ENCODE data around the gene SPIN4.
A peak's percentile ranks its signal among the peaks of the same experiment; 100 is the strongest.
"Not testable (repeated sequence)": the region's sequence is repeated elsewhere in the genome, so short reads cannot be mapped to it uniquely, and the experiment has no call there.

The SPIN4 gene

GRCh38 chrX:63350941-63351616 lies at the start of gene SPIN4:
Gene SPIN4, minus strand, starts transcription at chrX:63351332. Its CDS starts 513 bp downstream, at chrX:63350819.
- H3K9me3 ChIP-seq (ENCODE audit: severe bottlenecking) = no peaks in the 10 kb centered on the region
- DNase-seq = peak; percentile 91
- no peaks in the 10 kb centered on the region for H3K36me3 ChIP-seq
- no peak for TF ChIP-seq CTCF (IDR thresholded peaks at IDR 0.05; ENCODE audit: low read depth, low read length)
- peak within 1 kb of the TSS; percentile 90 for H3K27ac ChIP-seq
- no peaks in the 10 kb centered on the region for H3K27me3 ChIP-seq (ENCODE audit: insufficient read depth, low read depth, severe bottlenecking)
- H3K4me3 ChIP-seq (ENCODE audit: low read depth, low read length) = peak within 1 kb of the TSS; percentile 56

- no peak for DNase-seq
- no peaks in the 10 kb centered on the region for H3K36me3 ChIP-seq
Measured at GRCh38 chrX:63400340-63400739, 49.2 kb upstream of the SPIN4 start.

GRCh38 chrX:63394872-63395271 lies 43.7 kb upstream of the SPIN4 start:
- Histone ChIP-seq H3K27ac (no peak overlapping the region), H3K9me3 (ENCODE audit: severe bottlenecking) (peaks cover 6% of the 10 kb centered on the region), H3K36me3 (no peaks in the 10 kb centered on the region), H3K27me3 (ENCODE audit: insufficient read depth, low read depth, severe bottlenecking) (no peaks in the 10 kb centered on the region), H3K4me3 (ENCODE audit: low read depth, low read length) (no peak overlapping the region)
- no peak for DNase-seq
- TF ChIP-seq CTCF (IDR thresholded peaks at IDR 0.05; ENCODE audit: low read depth, low read length) = no peak

More at GRCh38 chrX:63400340-63400739, 49.2 kb upstream of the SPIN4 start:
- no peaks in the 10 kb centered on the region for H3K9me3 ChIP-seq (ENCODE audit: severe bottlenecking)
- H3K4me3 ChIP-seq (ENCODE audit: low read depth, low read length) = no peak overlapping the region
- no peak for TF ChIP-seq CTCF (IDR thresholded peaks at IDR 0.05; ENCODE audit: low read depth, low read length)
- no peaks in the 10 kb centered on the region for H3K27me3 ChIP-seq (ENCODE audit: insufficient read depth, low read depth, severe bottlenecking)
- no peak overlapping the region for H3K27ac ChIP-seq

- H3K36me3 ChIP-seq; DNase-seq; H3K27me3 ChIP-seq (ENCODE audit: insufficient read depth, low read depth, severe bottlenecking); H3K4me3 ChIP-seq (ENCODE audit: low read depth, low read length); H3K27ac ChIP-seq; H3K9me3 ChIP-seq (ENCODE audit: severe bottlenecking): not testable (repeated sequence)
Measured at GRCh38 chrX:63393094-63393493, 42.0 kb upstream of the SPIN4 start.

- no peak for TF ChIP-seq CTCF (IDR thresholded peaks at IDR 0.05; ENCODE audit: low read depth, low read length)
- peaks cover 3% of the 10 kb centered on the region for H3K9me3 ChIP-seq (ENCODE audit: severe bottlenecking)
- H3K36me3 ChIP-seq = no peaks in the 10 kb centered on the region
- no peak overlapping the region for H3K4me3 ChIP-seq (ENCODE audit: low read depth, low read length)
- DNase-seq = no peak
- peaks cover 3% of the 10 kb centered on the region for H3K27me3 ChIP-seq (ENCODE audit: insufficient read depth, low read depth, severe bottlenecking)
- no peak overlapping the region for H3K27ac ChIP-seq
Measured at GRCh38 chrX:63387411-63387810, 36.3 kb upstream of the SPIN4 start.

- H3K4me3 ChIP-seq (ENCODE audit: low read depth, low read length); H3K36me3 ChIP-seq; H3K9me3 ChIP-seq (ENCODE audit: severe bottlenecking): not testable (repeated sequence)
Measured at GRCh38 chrX:63384263-63384662, 33.1 kb upstream of the SPIN4 start.

GRCh38 chrX:63373012-63373411 lies 21.9 kb upstream of the SPIN4 start:
- H3K4me3 ChIP-seq (ENCODE audit: low read depth, low read length); H3K36me3 ChIP-seq; H3K27me3 ChIP-seq (ENCODE audit: insufficient read depth, low read depth, severe bottlenecking); H3K9me3 ChIP-seq (ENCODE audit: severe bottlenecking); DNase-seq; H3K27ac ChIP-seq: not testable (repeated sequence)

More at GRCh38 chrX:63384263-63384662, 33.1 kb upstream of the SPIN4 start:
- H3K27me3 ChIP-seq (ENCODE audit: insufficient read depth, low read depth, severe bottlenecking); DNase-seq; H3K27ac ChIP-seq: not testable (repeated sequence)

- not testable (repeated sequence) for H3K27ac ChIP-seq; H3K36me3 ChIP-seq; DNase-seq; H3K9me3 ChIP-seq (ENCODE audit: severe bottlenecking); H3K4me3 ChIP-seq (ENCODE audit: low read depth, low read length); H3K27me3 ChIP-seq (ENCODE audit: insufficient read depth, low read depth, severe bottlenecking)
Measured at GRCh38 chrX:63367699-63368098, 16.6 kb upstream of the SPIN4 start.

Measured in WERI-Rb-1 (cell line).